Measurements from ENCODE around the gene MRPL3.

DNA sequence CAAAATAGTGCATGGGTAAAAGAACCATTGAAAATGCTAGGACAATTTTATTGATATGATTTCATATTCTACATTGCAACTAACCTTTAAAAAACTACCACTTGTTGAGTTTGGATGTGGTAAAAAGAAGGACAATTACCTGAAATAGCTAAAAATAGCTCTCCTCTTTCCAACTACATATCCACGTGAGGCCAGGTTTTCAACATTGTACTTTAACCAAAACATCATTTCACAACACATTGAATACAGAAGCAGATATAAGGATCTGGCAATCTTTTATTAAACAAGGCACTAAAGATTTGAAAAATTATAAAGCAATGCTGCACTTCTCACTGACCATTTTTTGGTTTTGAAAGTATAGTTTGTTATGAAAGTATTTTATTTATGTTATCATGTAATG is 28.1 kb upstream of the MRPL3 start:
- TF ChIP-seq POLR2A (IDR thresholded peaks at IDR 0.05) (no peak), POLR2AphosphoS5 (IDR thresholded peaks at IDR 0.05) (no peak)
- TF ChIP-seq, protein P1, sequence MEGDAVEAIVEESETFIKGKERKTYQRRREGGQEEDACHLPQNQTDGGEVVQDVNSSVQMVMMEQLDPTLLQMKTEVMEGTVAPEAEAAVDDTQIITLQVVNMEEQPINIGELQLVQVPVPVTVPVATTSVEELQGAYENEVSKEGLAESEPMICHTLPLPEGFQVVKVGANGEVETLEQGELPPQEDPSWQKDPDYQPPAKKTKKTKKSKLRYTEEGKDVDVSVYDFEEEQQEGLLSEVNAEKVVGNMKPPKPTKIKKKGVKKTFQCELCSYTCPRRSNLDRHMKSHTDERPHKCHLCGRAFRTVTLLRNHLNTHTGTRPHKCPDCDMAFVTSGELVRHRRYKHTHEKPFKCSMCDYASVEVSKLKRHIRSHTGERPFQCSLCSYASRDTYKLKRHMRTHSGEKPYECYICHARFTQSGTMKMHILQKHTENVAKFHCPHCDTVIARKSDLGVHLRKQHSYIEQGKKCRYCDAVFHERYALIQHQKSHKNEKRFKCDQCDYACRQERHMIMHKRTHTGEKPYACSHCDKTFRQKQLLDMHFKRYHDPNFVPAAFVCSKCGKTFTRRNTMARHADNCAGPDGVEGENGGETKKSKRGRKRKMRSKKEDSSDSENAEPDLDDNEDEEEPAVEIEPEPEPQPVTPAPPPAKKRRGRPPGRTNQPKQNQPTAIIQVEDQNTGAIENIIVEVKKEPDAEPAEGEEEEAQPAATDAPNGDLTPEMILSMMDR (IDR thresholded peaks at IDR 0.05): no peak

All from upper lobe of left lung (tissue), 4 donors.